WTC11 (cell line): ENCODE measurements around the gene GPR34. TPM values are rescaled to one million over a fixed set of nuclear protein-coding genes. Genes with fewer than 3 reads are reported as not detected.

Experiments
- ATAC-seq: fragments of 200-7000 bp; cut with Tn5 transposase; 2 replicates; pipeline ENCODE4 v1.10.0; 2021; ENCODE audit warnings: mild to moderate bottlenecking, moderate library complexity
- CTCF ChIA-PET: fragments of 300-600 bp; sonication (Branson Sonifier 250); formaldehyde crosslinking; loops from one replicate; lab custom pipeline; 2021; ENCODE audit warnings: antibody characterized with exemption; lab: Charles Lee
- POLR2A ChIA-PET: fragments of 350-600 bp; sonication (Branson Sonifier 250); formaldehyde crosslinking; loops from one replicate; lab custom pipeline; 2021; ENCODE audit warnings: antibody characterized with exemption; lab: Charles Lee
- DNase-seq: peaks from one replicate; pipeline ENCODE4 v3.0.0; 2021; ENCODE audit warnings: low spot score
- H3K27ac Mint-ChIP-seq: 2 replicates; pipeline ENCODE4 v1.8.0; 2021; ENCODE audit warnings: mixed read lengths
- H3K27me3 Mint-ChIP-seq: 2 replicates; pipeline ENCODE4 v1.8.0; 2021; ENCODE audit warnings: low read depth, mild to moderate bottlenecking, moderate library complexity, mixed read lengths
- H3K36me3 Mint-ChIP-seq: 2 replicates; pipeline ENCODE4 v1.8.0; 2021; ENCODE audit warnings: mixed read lengths
- H3K4me1 Mint-ChIP-seq: 2 replicates; pipeline ENCODE4 v1.8.0; 2022; ENCODE audit warnings: mixed read lengths
- H3K4me3 Mint-ChIP-seq: 2 replicates; pipeline ENCODE4 v1.8.0; 2021; ENCODE audit warnings: mild to moderate bottlenecking, moderate library complexity, mixed read lengths
- H3K9me3 Mint-ChIP-seq: 2 replicates; pipeline ENCODE4 v1.8.0; 2021; ENCODE audit warnings: mixed read lengths
- AR ChIP-seq: fragments of 250-450 bp; sonication (Bioruptor Pico); IDR thresholded peaks from 2 replicates; pipeline ENCODE4 v1.9.0; 2021; ENCODE audit warnings: mild to moderate bottlenecking
- CTCF ChIP-seq: fragments of 200-600 bp; IDR thresholded peaks from 2 replicates; pipeline ENCODE4 v1.8.0; 2022; ENCODE audit warnings: antibody characterized with exemption
- E2F5 ChIP-seq: sonication (generic); formaldehyde crosslinking; IDR thresholded peaks from 2 replicates; pipeline ENCODE4 v1.8.1; 2022; ENCODE audit warnings: mild to moderate bottlenecking, moderate library complexity, missing genetic modification reagents
- EMX1 ChIP-seq: fragments of 250-450 bp; sonication (Bioruptor Pico); IDR thresholded peaks from 2 replicates; pipeline ENCODE4 v1.8.0; 2021; ENCODE audit warnings: mild to moderate bottlenecking
- ERG ChIP-seq: fragments of 250-450 bp; sonication (Bioruptor Pico); IDR thresholded peaks from 2 replicates; pipeline ENCODE4 v1.8.0; 2021; ENCODE audit warnings: mild to moderate bottlenecking
- FOXJ3 ChIP-seq: sonication (generic); formaldehyde crosslinking; IDR thresholded peaks from 2 replicates; pipeline ENCODE4 v1.9.0; 2021; ENCODE audit warnings: missing genetic modification reagents, mild to moderate bottlenecking, borderline replicate concordance
- HMGA2 ChIP-seq: fragments of 250-450 bp; sonication (Bioruptor Pico); IDR thresholded peaks from 2 replicates; pipeline ENCODE4 v1.4.0; 2021; ENCODE audit warnings: mild to moderate bottlenecking, moderate library complexity
- IRF2 ChIP-seq: sonication (generic); formaldehyde crosslinking; IDR thresholded peaks from 2 replicates; pipeline ENCODE4 v1.8.0; 2022; ENCODE audit warnings: low read depth, missing genetic modification reagents, borderline replicate concordance
- MAX ChIP-seq: sonication (generic); formaldehyde crosslinking; IDR thresholded peaks from 2 replicates; pipeline ENCODE4 v1.8.0; 2022; ENCODE audit warnings: mild to moderate bottlenecking, missing genetic modification reagents
- MLX ChIP-seq: sonication (generic); formaldehyde crosslinking; IDR thresholded peaks from 2 replicates; pipeline ENCODE4 v1.8.1; 2023; ENCODE audit warnings: mild to moderate bottlenecking, missing genetic modification reagents, moderate library complexity
- MXD4 ChIP-seq: fragments of 250-450 bp; sonication (Bioruptor Pico); IDR thresholded peaks from 2 replicates; pipeline ENCODE4 v1.8.0; 2021; ENCODE audit warnings: mild to moderate bottlenecking, moderate library complexity, borderline replicate concordance
- MYBL2 ChIP-seq: sonication (generic); formaldehyde crosslinking; IDR thresholded peaks from 2 replicates; pipeline ENCODE4 v1.8.1; 2023; ENCODE audit warnings: mild to moderate bottlenecking, moderate library complexity, missing genetic modification reagents
- NFE2L1 ChIP-seq: sonication (generic); formaldehyde crosslinking; IDR thresholded peaks from 2 replicates; pipeline ENCODE4 v1.8.1; 2023; ENCODE audit warnings: missing genetic modification reagents
- RELA ChIP-seq: sonication (generic); formaldehyde crosslinking; IDR thresholded peaks from 2 replicates; pipeline ENCODE4 v1.8.1; 2022; ENCODE audit warnings: missing genetic modification reagents, mild to moderate bottlenecking, borderline replicate concordance
- SMAD3 ChIP-seq: sonication (generic); formaldehyde crosslinking; IDR thresholded peaks from 2 replicates; pipeline ENCODE4 v1.8.0; 2022; ENCODE audit warnings: missing genetic modification reagents, mild to moderate bottlenecking, borderline replicate concordance
- TEAD1 ChIP-seq: sonication (generic); formaldehyde crosslinking; IDR thresholded peaks from 2 replicates; pipeline ENCODE4 v1.8.0; 2022; ENCODE audit warnings: mild to moderate bottlenecking, missing genetic modification reagents
- ZNF425 ChIP-seq: fragments of 250-450 bp; sonication (Bioruptor Pico); conservative IDR thresholded peaks from 2 replicates; pipeline ENCODE4 v1.9.0; 2021; ENCODE audit warnings: mild to moderate bottlenecking
- ZNF671 ChIP-seq: fragments of 250-450 bp; sonication (Bioruptor Pico); IDR thresholded peaks from 2 replicates; pipeline ENCODE4 v1.8.0; 2021; ENCODE audit warnings: mild to moderate bottlenecking
- ZSCAN18 ChIP-seq: fragments of 250-450 bp; sonication (Bioruptor Pico); IDR thresholded peaks from 2 replicates; pipeline ENCODE4 v2.1.2; 2022; ENCODE audit warnings: mild to moderate bottlenecking, moderate library complexity
- total RNA-seq: library from RNA; stranded (reverse); gene quantifications from 3 replicates; pipeline ENCODE4 v1.2.3, GENCODE V29; 2021

The GPR34 gene
- total RNA-seq, 1 experiment from 2014 or later = not detected

GRCh38 chrX:41666251-41666650 lies 22.5 kb upstream of the GPR34 start (continued):
- TF ChIP-seq MLX (CRISPR knock-in tag) (no peak), TEAD1 (CRISPR knock-in tag) (no peak), E2F5 (no peak), RELA (CRISPR knock-in tag) (no peak), NFE2L1 (CRISPR knock-in tag) (no peak), HMGA2 (CRISPR knock-in tag) (no peak), MXD4 (CRISPR knock-in tag) (no peak), ERG (CRISPR knock-in tag) (no peak), AR (no peak)

- no peak overlapping the region for H3K4me3 Mint-ChIP-seq
- ChIA-PET POLR2A (no interaction called here), CTCF (no interaction called here)
- H3K4me1 Mint-ChIP-seq = peaks cover 18% of the 10 kb centered on the region
- H3K36me3 Mint-ChIP-seq = no peaks in the 10 kb centered on the region
- TF ChIP-seq CTCF = no peak
- no peak for TF ChIP-seq MAX (CRISPR knock-in tag)
- no peak for TF ChIP-seq FOXJ3 (CRISPR knock-in tag)
- no peak for TF ChIP-seq SMAD3 (CRISPR knock-in tag)
- TF ChIP-seq EMX1 (CRISPR knock-in tag) = no peak
- TF ChIP-seq IRF2 (CRISPR knock-in tag) = no peak
- TF ChIP-seq ZSCAN18 (CRISPR knock-in tag) = no peak
- no peak for TF ChIP-seq ZNF425
- no peak for TF ChIP-seq MYBL2
- no peak for TF ChIP-seq ZNF671 (CRISPR knock-in tag)
- DNase-seq (no peak), ATAC-seq (no peak)
- H3K9me3 Mint-ChIP-seq = no peaks in the 10 kb centered on the region
- no peak overlapping the region for H3K27ac Mint-ChIP-seq
- no peaks in the 10 kb centered on the region for H3K27me3 Mint-ChIP-seq
These were observed 21.1 kb upstream of the GPR34 start for GRCh38 chrX:41667631-41668030.
